Calu3 (cell line): ENCODE measurements around the gene FAM124A. TPM values are rescaled to one million over a fixed set of nuclear protein-coding genes. Genes with fewer than 3 reads are reported as not detected.
A peak's percentile ranks its signal among the peaks of the same experiment; 100 is the strongest.
"Not testable (repeated sequence)": the region's sequence is repeated elsewhere in the genome, so short reads cannot be mapped to it uniquely, and the experiment has no call there.

Experiments used
- BruUV-seq: library from RNA; stranded (reverse); fragments of 400-500 nt; replicated peaks from 2 replicates; lab custom pipeline; 2021; lab: Mats Ljungman, UMichigan
- CTCF ChIA-PET: fragments of 300-600 bp; sonication (Branson Sonifier 250); formaldehyde crosslinking; loops from one replicate; lab custom pipeline; 2022; ENCODE audit warnings: antibody characterized with exemption; lab: Charles Lee
- DNase-seq: peaks from one replicate; pipeline ENCODE4 v3.0.0; 2022
- H3K27ac Mint-ChIP-seq: one replicate; pipeline ENCODE4 v1.8.0; 2022; ENCODE audit warnings: mixed read lengths; ENCODE audit not compliant: unreplicated experiment
- H3K27me3 Mint-ChIP-seq: one replicate; pipeline ENCODE4 v1.8.0; 2022; ENCODE audit warnings: mixed read lengths; ENCODE audit not compliant: unreplicated experiment
- H3K36me3 Mint-ChIP-seq: one replicate; pipeline ENCODE4 v1.8.0; 2022; ENCODE audit warnings: mild to moderate bottlenecking, moderate library complexity, mixed read lengths; ENCODE audit not compliant: insufficient read depth, unreplicated experiment
- H3K4me1 Mint-ChIP-seq: one replicate; pipeline ENCODE4 v1.8.0; 2022; ENCODE audit warnings: mild to moderate bottlenecking, low read depth, mixed read lengths; ENCODE audit not compliant: unreplicated experiment
- H3K4me3 Mint-ChIP-seq: one replicate; pipeline ENCODE4 v1.8.0; 2022; ENCODE audit warnings: mild to moderate bottlenecking, low read depth, moderate library complexity, mixed read lengths; ENCODE audit not compliant: unreplicated experiment
- H3K9me3 Mint-ChIP-seq: one replicate; pipeline ENCODE4 v1.8.0; 2022; ENCODE audit warnings: low read depth, mixed read lengths; ENCODE audit not compliant: unreplicated experiment
- CTCF ChIP-seq: fragments of 200-600 bp; IDR thresholded peaks from one replicate; pipeline ENCODE4 v1.8.0; 2022; ENCODE audit warnings: antibody characterized with exemption; ENCODE audit not compliant: unreplicated experiment
- intact Hi-C: fragments of 100-400 bp; cut with micrococcal nuclease; formaldehyde crosslinking; loops from one replicate; pipeline ENCODE4 v1.10.0; 2022; ENCODE audit not compliant: unreplicated experiment
- total RNA-seq: library from RNA; stranded (reverse); gene quantifications from 2 replicates; pipeline ENCODE4 v1.2.3, GENCODE V29; 2022

The FAM124A gene
- total RNA-seq, 1 experiment from 2014 or later = 0.12 TPM

DNA sequence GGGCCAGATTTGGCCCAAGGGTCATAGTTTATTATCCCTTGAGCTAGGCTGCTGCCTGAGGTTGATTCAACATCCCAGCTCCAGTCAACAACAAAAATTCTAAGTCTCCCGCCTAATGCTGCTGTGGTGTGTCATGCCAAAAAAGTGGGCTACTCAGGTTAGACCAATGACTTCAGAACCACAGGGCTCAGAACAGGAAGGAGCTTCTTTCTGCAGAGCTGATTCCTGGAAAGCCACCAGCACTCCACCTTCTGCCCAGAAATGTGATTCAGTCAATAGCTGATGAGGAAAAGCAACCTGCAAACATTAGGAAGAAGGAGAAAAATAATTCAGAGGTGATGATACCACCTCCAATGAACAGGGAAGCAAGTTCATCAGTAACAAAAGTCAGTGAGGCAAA, 61.2 kb downstream of the FAM124A start:
- TF ChIP-seq CTCF = no peak
- no peak overlapping the region for H3K4me3 Mint-ChIP-seq
- H3K27ac Mint-ChIP-seq = no peak overlapping the region
- no peaks in the 10 kb centered on the region for H3K9me3 Mint-ChIP-seq
- no peaks in the 10 kb centered on the region for H3K4me1 Mint-ChIP-seq
- no peaks in the 10 kb centered on the region for H3K27me3 Mint-ChIP-seq
- CTCF ChIA-PET = interaction anchor here (0.6 kb wide), 1 partner anchor 545 kb away, joined by 4 read pairs; no protein-coding TSS in a partner anchor
- no peak for DNase-seq
- intact Hi-C loops = no loop called here
- BruUV-seq = no TSS peak
- H3K36me3 Mint-ChIP-seq = no peaks in the 10 kb centered on the region

- Mint-ChIP-seq H3K36me3 (no peaks in the 10 kb centered on the region), H3K9me3 (no peaks in the 10 kb centered on the region), H3K4me3 (no peak overlapping the region), H3K27me3 (no peaks in the 10 kb centered on the region), H3K27ac (no peak overlapping the region), H3K4me1 (no peaks in the 10 kb centered on the region)
- CTCF ChIA-PET = no interaction called here
- intact Hi-C loops = no loop called here
- TF ChIP-seq CTCF = no peak
- BruUV-seq = no TSS peak
- no peak for DNase-seq
These were observed 62.1 kb downstream of the FAM124A start for GRCh38 chr13:51284339-51284738.

GRCh38 chr13:51286135-51287002, 64.2 kb downstream of the FAM124A start:
- H3K4me3 Mint-ChIP-seq = no peak overlapping the region
- no peaks in the 10 kb centered on the region for H3K4me1 Mint-ChIP-seq
- no peaks in the 10 kb centered on the region for H3K9me3 Mint-ChIP-seq
- peaks cover 12% of the 10 kb centered on the region for H3K27me3 Mint-ChIP-seq
- H3K36me3 Mint-ChIP-seq = no peaks in the 10 kb centered on the region
- CTCF ChIA-PET = interaction anchor here (0.6 to 2.4 kb wide), 12 partner anchors 13 to 841 kb away, joined by 3 to 37 read pairs (median 4); no protein-coding TSS in a partner anchor
- intact Hi-C loops = loop anchor here (1.0 kb wide), 2 partner anchors 137 to 161 kb away; no protein-coding TSS in a partner anchor
- TF ChIP-seq CTCF = peak; percentile 68
- peak; percentile 72 for DNase-seq
- no peak overlapping the region for H3K27ac Mint-ChIP-seq
- BruUV-seq = no TSS peak

GRCh38 chr13:51287758-51288157, 65.6 kb downstream of the FAM124A start:
- no peak overlapping the region for H3K27ac Mint-ChIP-seq
- no peak for DNase-seq
- no peaks in the 10 kb centered on the region for H3K4me1 Mint-ChIP-seq
- CTCF ChIA-PET = interaction anchor here (0.9 to 1.3 kb wide), 2 partner anchors 139 to 162 kb away, joined by 6 read pairs; no protein-coding TSS in a partner anchor
- H3K4me3 Mint-ChIP-seq = no peak overlapping the region
- TF ChIP-seq CTCF = no peak
- no peaks in the 10 kb centered on the region for H3K36me3 Mint-ChIP-seq
- H3K9me3 Mint-ChIP-seq = no peaks in the 10 kb centered on the region
- H3K27me3 Mint-ChIP-seq = peaks cover 18% of the 10 kb centered on the region
- intact Hi-C loops = no loop called here
- no TSS peak for BruUV-seq

DNA sequence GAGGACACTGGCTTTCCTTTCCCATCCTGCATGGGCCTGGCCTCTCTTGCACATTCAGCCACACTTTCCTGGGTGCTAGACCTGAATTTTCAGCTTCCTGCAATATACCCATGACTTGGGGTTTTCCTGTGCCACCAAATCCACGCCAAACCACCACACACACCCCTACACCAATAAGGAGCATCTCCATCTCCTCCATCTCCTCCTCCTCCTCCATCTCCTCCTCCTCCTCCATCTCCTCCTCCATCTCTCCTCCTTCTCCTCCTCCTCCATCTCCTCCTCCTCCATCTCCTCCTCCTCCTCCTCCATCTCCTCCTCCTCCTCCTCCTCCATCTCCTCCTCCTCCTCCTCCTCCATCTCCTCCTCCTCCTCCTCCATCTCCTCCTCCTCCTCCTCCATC, 66.1 kb downstream of the FAM124A start:
- H3K27ac Mint-ChIP-seq, DNase-seq, H3K36me3 Mint-ChIP-seq, intact Hi-C loops, H3K9me3 Mint-ChIP-seq, H3K4me3 Mint-ChIP-seq, BruUV-seq, H3K4me1 Mint-ChIP-seq: not testable (repeated sequence)
- H3K27me3 Mint-ChIP-seq = peaks cover 18% of the 10 kb centered on the region
- CTCF ChIA-PET = interaction anchor here (0.7 to 1.3 kb wide), 3 partner anchors 139 to 511 kb away, joined by 6 to 11 read pairs (median 6); no protein-coding TSS in a partner anchor
